Measurements from ENCODE around the gene RPL38. TPM values are rescaled to one million over a fixed set of nuclear protein-coding genes. Genes with fewer than 3 reads are reported as not detected.
A peak's percentile ranks its signal among the peaks of the same experiment; 100 is the strongest.
"Not testable (repeated sequence)": the region's sequence is repeated elsewhere in the genome, so short reads cannot be mapped to it uniquely, and the experiment has no call there.

Gene RPL38
- total and polyA plus RNA-seq, 4 donors = 1,051 to 1,608 (median 1,150) TPM

GRCh38 chr17:74181341-74181740 is 22.1 kb upstream of the RPL38 start:
- peak in 1 of 6 donors; percentile 59 for DNase-seq (ENCODE audit: low read depth in 4 of 6, low spot score in 6 of 6)
- H3K27me3 ChIP-seq (ENCODE audit: control insufficient read depth, insufficient read depth, low read length) = no peaks in the 10 kb centered on the region
- WGBS (ENCODE audit: insufficient coverage) = 100% methylated on average over 1 of the region's 4 CpGs

GRCh38 chr17:74182041-74182723 is 21.3 kb upstream of the RPL38 start:
- Histone ChIP-seq H3K4me3 (ENCODE audit: low read depth, low read length) (no peak overlapping the region), H3K9me3 (ENCODE audit: control insufficient read depth, insufficient read depth, low read length) (no peaks in the 10 kb centered on the region), H3K27me3 (ENCODE audit: control insufficient read depth, insufficient read depth, low read length) (no peaks in the 10 kb centered on the region), H3K4me1 (ENCODE audit: control insufficient read depth, insufficient read depth, low read length) (peaks cover 32% of the 10 kb centered on the region), H3K27ac (ENCODE audit: low read depth, low read length) (no peak overlapping the region), H3K36me3 (ENCODE audit: control insufficient read depth, insufficient read depth, low read length) (no peaks in the 10 kb centered on the region)
- 68% methylated on average over 17 of the region's 17 CpGs for WGBS (ENCODE audit: insufficient coverage)
- DNase-seq (ENCODE audit: low read depth in 4 of 6, low spot score in 6 of 6) = peak in 1 of 6 donors; percentile 90

More at GRCh38 chr17:74181341-74181740, 22.1 kb upstream of the RPL38 start:
- Histone ChIP-seq H3K27ac (ENCODE audit: low read depth, low read length) (no peak overlapping the region), H3K36me3 (ENCODE audit: control insufficient read depth, insufficient read depth, low read length) (no peaks in the 10 kb centered on the region), H3K4me3 (ENCODE audit: low read depth, low read length) (no peak overlapping the region), H3K4me1 (ENCODE audit: control insufficient read depth, insufficient read depth, low read length) (peaks cover 35% of the 10 kb centered on the region), H3K9me3 (ENCODE audit: control insufficient read depth, insufficient read depth, low read length) (no peaks in the 10 kb centered on the region)

- Histone ChIP-seq H3K9me3 (ENCODE audit: control insufficient read depth, insufficient read depth, low read length) (no peaks in the 10 kb centered on the region), H3K4me1 (ENCODE audit: control insufficient read depth, insufficient read depth, low read length) (peaks cover 37% of the 10 kb centered on the region), H3K27ac (ENCODE audit: low read depth, low read length) (no peak overlapping the region), H3K36me3 (ENCODE audit: control insufficient read depth, insufficient read depth, low read length) (no peaks in the 10 kb centered on the region), H3K27me3 (ENCODE audit: control insufficient read depth, insufficient read depth, low read length) (no peaks in the 10 kb centered on the region), H3K4me3 (ENCODE audit: low read depth, low read length) (no peak overlapping the region)
- no peak for DNase-seq (ENCODE audit: low read depth in 4 of 6, low spot score in 6 of 6)
- WGBS (ENCODE audit: insufficient coverage) = 84% methylated on average over 5 of the region's 9 CpGs
Observed at GRCh38 chr17:74183411-74183810, 20.1 kb upstream of the RPL38 start.

DNA sequence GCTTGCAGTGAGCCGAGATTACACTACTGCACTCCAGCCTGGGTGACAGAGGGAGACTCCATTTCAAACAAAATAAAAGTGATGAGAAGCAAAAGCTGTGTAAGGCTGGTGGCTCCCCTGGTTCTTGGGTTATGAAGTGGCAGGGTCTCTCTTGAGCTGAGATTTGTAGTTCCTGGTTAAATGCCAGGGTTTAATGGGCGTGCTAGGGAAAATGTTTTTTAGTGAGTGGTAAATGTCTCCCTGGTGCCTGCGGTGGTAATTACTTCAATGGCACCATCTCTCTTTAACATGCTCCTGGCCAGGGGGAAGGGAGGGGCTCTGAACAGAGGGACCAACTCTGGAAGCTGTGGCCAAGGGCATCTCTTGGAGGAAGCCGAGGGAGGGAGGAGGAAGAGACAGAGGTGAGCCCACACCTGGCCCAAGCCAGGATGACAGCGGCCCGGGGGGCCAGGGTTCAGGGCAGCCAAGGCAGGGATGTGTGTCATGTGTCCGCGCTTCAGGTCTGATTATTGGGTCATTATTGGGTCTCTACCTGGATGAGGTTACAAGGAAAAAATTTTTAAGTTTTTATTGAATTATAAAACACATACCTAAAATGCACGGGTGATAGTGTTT is 17.8 kb upstream of the RPL38 start:
- Histone ChIP-seq H3K36me3 (ENCODE audit: control insufficient read depth, insufficient read depth, low read length) (no peaks in the 10 kb centered on the region), H3K9me3 (ENCODE audit: control insufficient read depth, insufficient read depth, low read length) (no peaks in the 10 kb centered on the region), H3K27me3 (ENCODE audit: control insufficient read depth, insufficient read depth, low read length) (no peaks in the 10 kb centered on the region), H3K4me3 (ENCODE audit: low read depth, low read length) (no peak overlapping the region), H3K27ac (ENCODE audit: low read depth, low read length) (no peak overlapping the region), H3K4me1 (ENCODE audit: control insufficient read depth, insufficient read depth, low read length) (peaks cover 32% of the 10 kb centered on the region)
- WGBS (ENCODE audit: insufficient coverage) = 53% methylated on average over 3 of the region's 9 CpGs
- peak in 1 of 6 donors; percentile 91 for DNase-seq (ENCODE audit: low read depth in 4 of 6, low spot score in 6 of 6)

GRCh38 chr17:74186498-74186897 is 17.0 kb upstream of the RPL38 start:
- H3K36me3 ChIP-seq (ENCODE audit: control insufficient read depth, insufficient read depth, low read length) = no peaks in the 10 kb centered on the region
- H3K27me3 ChIP-seq (ENCODE audit: control insufficient read depth, insufficient read depth, low read length) = no peaks in the 10 kb centered on the region
- no peaks in the 10 kb centered on the region for H3K9me3 ChIP-seq (ENCODE audit: control insufficient read depth, insufficient read depth, low read length)
- peaks cover 27% of the 10 kb centered on the region for H3K4me1 ChIP-seq (ENCODE audit: control insufficient read depth, insufficient read depth, low read length)
- H3K27ac ChIP-seq (ENCODE audit: low read depth, low read length) = no peak overlapping the region
- DNase-seq (ENCODE audit: low read depth in 4 of 6, low spot score in 6 of 6) = no peak
- 97% methylated on average over 19 of the region's 20 CpGs for WGBS (ENCODE audit: insufficient coverage)
- H3K4me3 ChIP-seq (ENCODE audit: low read depth, low read length) = no peak overlapping the region

GRCh38 chr17:74187761-74188160 is 15.7 kb upstream of the RPL38 start:
- no peaks in the 10 kb centered on the region for H3K9me3 ChIP-seq (ENCODE audit: control insufficient read depth, insufficient read depth, low read length)
- no peak overlapping the region for H3K27ac ChIP-seq (ENCODE audit: low read depth, low read length)
- peak in 1 of 6 donors; percentile 95 for DNase-seq (ENCODE audit: low read depth in 4 of 6, low spot score in 6 of 6)
- H3K36me3 ChIP-seq (ENCODE audit: control insufficient read depth, insufficient read depth, low read length) = no peaks in the 10 kb centered on the region
- peaks cover 15% of the 10 kb centered on the region for H3K4me1 ChIP-seq (ENCODE audit: control insufficient read depth, insufficient read depth, low read length)
- WGBS (ENCODE audit: insufficient coverage) = 57% methylated on average over 8 of the region's 11 CpGs
- no peak overlapping the region for H3K4me3 ChIP-seq (ENCODE audit: low read depth, low read length)
- H3K27me3 ChIP-seq (ENCODE audit: control insufficient read depth, insufficient read depth, low read length) = no peaks in the 10 kb centered on the region

DNA sequence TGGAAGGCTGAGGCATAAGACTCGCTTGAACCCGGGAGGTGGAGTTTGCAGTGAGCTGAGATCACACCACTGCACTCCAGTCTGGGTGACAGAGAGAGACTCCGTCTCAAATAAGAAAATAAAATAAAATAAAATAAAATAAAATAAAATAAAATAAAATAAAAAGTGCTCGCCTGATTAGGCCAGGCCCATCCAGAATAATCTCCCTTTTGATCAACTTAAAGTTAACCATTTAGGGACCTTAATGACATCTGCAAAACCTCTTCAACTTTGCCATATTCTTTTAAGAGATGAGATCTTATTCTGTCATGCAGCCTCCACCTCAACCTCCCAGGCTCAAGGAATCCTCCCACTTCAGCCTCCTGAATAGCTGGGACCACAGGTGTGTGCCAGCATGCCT is 14.8 kb upstream of the RPL38 start:
- WGBS (ENCODE audit: insufficient coverage) = no CpG with 5 or more reads among the region's 4 CpGs
- H3K4me1 ChIP-seq (ENCODE audit: control insufficient read depth, insufficient read depth, low read length) = peaks cover 21% of the 10 kb centered on the region
- H3K9me3 ChIP-seq (ENCODE audit: control insufficient read depth, insufficient read depth, low read length); DNase-seq (ENCODE audit: low read depth in 4 of 6, low spot score in 6 of 6); H3K4me3 ChIP-seq (ENCODE audit: low read depth, low read length); H3K36me3 ChIP-seq (ENCODE audit: control insufficient read depth, insufficient read depth, low read length); H3K27me3 ChIP-seq (ENCODE audit: control insufficient read depth, insufficient read depth, low read length); H3K27ac ChIP-seq (ENCODE audit: low read depth, low read length): not testable (repeated sequence)

DNA sequence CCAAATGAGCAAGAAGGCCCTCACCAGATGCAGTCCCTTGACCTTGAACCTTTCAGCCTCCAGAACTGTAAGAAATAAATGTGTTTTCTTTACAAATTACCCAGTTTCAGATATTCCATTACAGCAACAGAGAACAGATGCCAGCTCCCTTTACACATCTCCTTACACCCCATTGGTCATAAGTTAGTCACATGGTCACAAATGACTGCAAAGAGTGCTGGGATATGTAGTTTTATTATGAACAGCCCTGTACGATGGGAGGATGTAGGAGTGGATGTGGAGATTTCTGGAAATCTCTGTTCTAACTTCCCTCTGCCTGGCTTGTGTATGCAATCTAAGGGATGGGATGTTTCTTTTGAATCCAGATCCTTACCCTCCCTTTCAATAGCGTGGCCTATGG is 13.3 kb upstream of the RPL38 start:
- H3K4me1 ChIP-seq (ENCODE audit: control insufficient read depth, insufficient read depth, low read length) = peaks cover 21% of the 10 kb centered on the region
- peak in 2 of 6 donors; percentile 88 to 96 for DNase-seq (ENCODE audit: low read depth in 4 of 6, low spot score in 6 of 6)
- no peak overlapping the region for H3K27ac ChIP-seq (ENCODE audit: low read depth, low read length)
- no peaks in the 10 kb centered on the region for H3K9me3 ChIP-seq (ENCODE audit: control insufficient read depth, insufficient read depth, low read length)
- no peaks in the 10 kb centered on the region for H3K36me3 ChIP-seq (ENCODE audit: control insufficient read depth, insufficient read depth, low read length)
- H3K4me3 ChIP-seq (ENCODE audit: low read depth, low read length) = no peak overlapping the region
- WGBS (ENCODE audit: insufficient coverage) = 63% methylated on average over 1 of the region's 2 CpGs
- no peaks in the 10 kb centered on the region for H3K27me3 ChIP-seq (ENCODE audit: control insufficient read depth, insufficient read depth, low read length)

DNA sequence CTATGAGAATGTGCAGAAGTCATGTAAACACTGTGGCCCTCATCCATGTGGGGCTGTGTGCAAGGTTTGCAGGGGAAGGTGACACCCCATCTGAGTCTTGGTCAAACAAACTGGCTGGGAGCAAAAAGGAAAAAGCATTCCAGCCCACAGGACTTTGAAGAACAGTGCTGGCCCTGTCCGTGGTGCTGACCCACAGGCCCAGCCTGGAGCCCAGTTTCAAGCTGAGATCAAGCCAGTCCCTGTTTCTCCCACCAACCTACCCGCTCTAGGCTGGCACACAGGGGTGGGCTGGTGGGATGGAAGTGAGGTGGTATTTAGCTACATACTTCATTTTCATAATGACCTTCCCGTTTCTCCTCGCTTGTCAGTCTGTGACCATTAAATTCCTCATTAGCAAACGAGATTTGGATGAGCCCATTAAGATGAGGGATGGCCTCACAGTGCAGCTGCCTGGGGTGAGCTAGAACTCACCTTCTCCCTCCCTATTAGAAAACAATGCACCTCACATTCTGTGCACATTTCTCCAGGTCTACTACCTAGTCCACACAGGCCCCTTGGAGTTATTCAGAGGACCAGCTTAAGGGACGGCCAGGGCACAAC is 12.6 kb upstream of the RPL38 start:
- WGBS (ENCODE audit: insufficient coverage) = 57% methylated on average over 3 of the region's 6 CpGs
- H3K36me3 ChIP-seq (ENCODE audit: control insufficient read depth, insufficient read depth, low read length) = no peaks in the 10 kb centered on the region
- peak in 2 of 6 donors; percentile 38 to 69 for DNase-seq (ENCODE audit: low read depth in 4 of 6, low spot score in 6 of 6)
- peaks cover 18% of the 10 kb centered on the region for H3K4me1 ChIP-seq (ENCODE audit: control insufficient read depth, insufficient read depth, low read length)
- H3K4me3 ChIP-seq (ENCODE audit: low read depth, low read length) = no peak overlapping the region
- H3K27ac ChIP-seq (ENCODE audit: low read depth, low read length) = no peak overlapping the region
- no peaks in the 10 kb centered on the region for H3K9me3 ChIP-seq (ENCODE audit: control insufficient read depth, insufficient read depth, low read length)
- H3K27me3 ChIP-seq (ENCODE audit: control insufficient read depth, insufficient read depth, low read length) = peaks cover 4% of the 10 kb centered on the region

All from spinal cord (tissue), 10 donors.